Adipose tissue (tissue), 3 donors: ENCODE results near the gene LY6G6F. TPM values are rescaled to one million over a fixed set of nuclear protein-coding genes. Genes with fewer than 3 reads are reported as not detected.

Source experiments
- H3K27ac ChIP-seq: one replicate; pipeline ENCODE4 v1.5.1; 2013; ENCODE audit warnings: low read depth, low read length
- WGBS, 3 donors: extraction: QIAGEN DNeasy Blood & Tissue Kit; methylation state at CpG; one replicate each; pipeline ENCODE4 v1.1.7; 2013; 5-methylcytosine and 5-hydroxymethylcytosine counted together
- polyA plus RNA-seq, 3 donors: library from polyadenylated mRNA; stranded (reverse); fragments of 200-250 nt; gene quantifications; one replicate each; pipeline ENCODE4 v1.2.3, GENCODE V29; 2013
- donor health status: healthy with polysubstance abuse.
- donor health status: Bipolar disorder and iron deficiency.
- donor health status: healthy.

Gene LY6G6F
- polyA plus RNA-seq, 3 donors = 0.45 TPM; not detected in 2

DNA sequence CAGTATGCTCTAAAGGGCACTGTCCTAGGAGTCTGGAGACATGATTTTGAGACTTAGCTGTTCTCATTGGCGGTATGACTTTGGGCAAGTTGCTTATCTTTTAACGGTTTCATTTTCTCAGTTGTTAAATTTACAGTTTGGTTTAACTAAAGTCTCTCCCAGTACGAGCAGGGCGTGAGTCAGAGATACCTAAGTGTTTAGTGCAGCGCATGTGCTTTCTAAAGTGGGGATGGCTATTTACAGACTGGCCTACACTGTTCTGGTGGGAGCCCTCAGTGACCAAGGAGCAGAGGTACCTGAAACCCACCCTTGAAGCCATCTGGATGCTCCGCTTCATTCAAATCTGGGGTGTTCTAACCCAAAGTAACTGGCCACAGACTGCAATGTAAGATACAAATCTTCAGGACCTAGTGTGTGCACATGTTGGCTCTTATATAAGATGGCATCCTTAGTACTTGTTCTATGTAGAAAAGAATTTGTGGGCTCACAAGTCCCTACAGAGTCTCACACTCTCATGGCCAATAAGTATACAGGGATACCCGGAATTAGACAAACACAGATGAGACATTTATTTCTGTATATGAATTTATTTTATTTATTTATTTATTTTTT, 43.9 kb downstream of the LY6G6F start:
- H3K27ac ChIP-seq = no peak overlapping the region
- WGBS, 3 donors = 85 to 95% (median 88%) methylated on average over 7 of the region's 7 CpGs

GRCh38 chr6:31752739-31753319, 46.2 kb downstream of the LY6G6F start:
- no peak overlapping the region for H3K27ac ChIP-seq
- WGBS, 3 donors = 65 to 76% (median 73%) methylated on average over 8 of the region's 8 CpGs

- H3K27ac ChIP-seq = no peak overlapping the region
- 90 to 97% (median 95%) methylated on average over 2 of the region's 2 CpGs for WGBS, 3 donors
Measured at GRCh38 chr6:31758281-31758680, 51.6 kb downstream of the LY6G6F start.

Other genes starting within 250 kb of the LY6G6F start
- 1 to 10 TPM in 1 of 3 donors, under 1 TPM in 2; 0.53 to 3.3 (median 0.95) TPM for gene MICB, start 208.7 kb upstream of the LY6G6F start, polyA plus RNA-seq
- not detected for gene MCCD1, start 177.9 kb upstream of the LY6G6F start, polyA plus RNA-seq
- 100 to 1,000 TPM; 315 to 359 (median 351) TPM for gene DDX39B, start 164.9 kb upstream of the LY6G6F start, polyA plus RNA-seq
- 1 to 10 TPM in 1 of 3 donors, under 1 TPM in 2; 0.48 to 1.8 (median 0.81) TPM for gene ATP6V1G2, start 160.3 kb upstream of the LY6G6F start, polyA plus RNA-seq
- 10 to 100 TPM; 21.5 to 40.3 (median 25.0) TPM for gene NFKBIL1, start 159.3 kb upstream of the LY6G6F start, polyA plus RNA-seq
- gene LTA, start 134.6 kb upstream of the LY6G6F start, polyA plus RNA-seq = under 1 TPM in 2 of 3 donors, not detected in 1; 0.08 to 0.21 TPM
- 1 to 10 TPM in 1 of 3 donors, under 1 TPM in 2; 0.16 to 1.1 (median 0.56) TPM for gene TNF, start 131.3 kb upstream of the LY6G6F start, polyA plus RNA-seq
- gene LTB, start 124.4 kb upstream of the LY6G6F start, polyA plus RNA-seq = 1 to 10 TPM; 1.9 to 6.7 (median 5.3) TPM
- gene LST1, start 120.6 kb upstream of the LY6G6F start, polyA plus RNA-seq = 10 to 100 TPM in 2 of 3 donors, 1 to 10 TPM in 1; 3.1 to 41.1 (median 32.1) TPM
- gene NCR3, start 113.9 kb upstream of the LY6G6F start, polyA plus RNA-seq = under 1 TPM in 2 of 3 donors, not detected in 1; 0.14 to 0.39 TPM
- gene AIF1, start 91.6 kb upstream of the LY6G6F start, polyA plus RNA-seq = 100 to 1,000 TPM in 1 of 3 donors, 10 to 100 TPM in 1, 1 to 10 TPM in 1; 7.9 to 180 (median 63.1) TPM
- gene PRRC2A, start 86.2 kb upstream of the LY6G6F start, polyA plus RNA-seq = 100 to 1,000 TPM in 2 of 3 donors, 10 to 100 TPM in 1; 47.8 to 112 (median 110) TPM
- 100 to 1,000 TPM; 109 to 202 (median 189) TPM for gene BAG6, start 54.2 kb upstream of the LY6G6F start, polyA plus RNA-seq
- gene APOM, start 51.0 kb upstream of the LY6G6F start, polyA plus RNA-seq = 1 to 10 TPM; 2.0 to 6.5 (median 3.6) TPM
- gene C6orf47, start 46.1 kb upstream of the LY6G6F start, polyA plus RNA-seq = 10 to 100 TPM in 2 of 3 donors, 1 to 10 TPM in 1; 8.8 to 17.0 (median 14.1) TPM
- gene GPANK1, start 41.9 kb upstream of the LY6G6F start, polyA plus RNA-seq = 10 to 100 TPM in 2 of 3 donors, 1 to 10 TPM in 1; 9.7 to 16.6 (median 14.0) TPM
- gene CSNK2B, start 40.8 kb upstream of the LY6G6F start, polyA plus RNA-seq = 100 to 1,000 TPM; 103 to 186 (median 172) TPM
- gene LY6G5B, start 36.9 kb upstream of the LY6G6F start, polyA plus RNA-seq = 1 to 10 TPM; 4.2 to 9.8 (median 4.8) TPM
- 1 to 10 TPM; 1.2 to 3.5 (median 2.4) TPM for gene LY6G5C, start 25.8 kb upstream of the LY6G6F start, polyA plus RNA-seq
- gene ABHD16A, start 3.5 kb upstream of the LY6G6F start, polyA plus RNA-seq = 10 to 100 TPM; 28.5 to 39.8 (median 30.5) TPM
- not detected for gene LY6G6D, start 8.5 kb downstream of the LY6G6F start, polyA plus RNA-seq
- gene LY6G6C, start 14.9 kb downstream of the LY6G6F start, polyA plus RNA-seq = under 1 TPM in 1 of 3 donors, not detected in 2; 0.16 TPM
- under 1 TPM in 2 of 3 donors, not detected in 1; 0.06 to 0.22 TPM for gene MPIG6B, start 16.5 kb downstream of the LY6G6F start, polyA plus RNA-seq
- 100 to 1,000 TPM in 2 of 3 donors, 10 to 100 TPM in 1; 21.9 to 213 (median 122) TPM for gene DDAH2, start 22.4 kb downstream of the LY6G6F start, polyA plus RNA-seq
- gene CLIC1, start 29.7 kb downstream of the LY6G6F start, polyA plus RNA-seq = 100 to 1,000 TPM; 140 to 335 (median 301) TPM
- gene MSH5, start 33.1 kb downstream of the LY6G6F start, polyA plus RNA-seq = 1 to 10 TPM; 2.4 to 4.4 (median 3.9) TPM
- gene SAPCD1, start 55.8 kb downstream of the LY6G6F start, polyA plus RNA-seq = 1 to 10 TPM in 1 of 3 donors, under 1 TPM in 1, not detected in 1; 0.51 to 1.4 TPM
- gene VWA7, start 70.5 kb downstream of the LY6G6F start, polyA plus RNA-seq = 1 to 10 TPM in 1 of 3 donors, under 1 TPM in 1, not detected in 1; 0.61 to 2.1 TPM
- gene VARS1, start 88.9 kb downstream of the LY6G6F start, polyA plus RNA-seq = 10 to 100 TPM; 24.2 to 38.6 (median 29.1) TPM
- 10 to 100 TPM; 29.7 to 55.0 (median 38.1) TPM for gene LSM2, start 100.1 kb downstream of the LY6G6F start, polyA plus RNA-seq
- 1 to 10 TPM in 1 of 3 donors, under 1 TPM in 2; 0.59 to 1.0 (median 0.80) TPM for gene HSPA1L, start 108.4 kb downstream of the LY6G6F start, polyA plus RNA-seq
- 100 to 1,000 TPM in 1 of 3 donors, 10 to 100 TPM in 2; 32.5 to 514 (median 76.3) TPM for gene HSPA1A, start 108.7 kb downstream of the LY6G6F start, polyA plus RNA-seq
- gene HSPA1B, start 120.9 kb downstream of the LY6G6F start, polyA plus RNA-seq = 100 to 1,000 TPM in 1 of 3 donors, 10 to 100 TPM in 2; 40.9 to 501 (median 47.1) TPM
- gene NEU1, start 156.0 kb downstream of the LY6G6F start, polyA plus RNA-seq = 10 to 100 TPM; 26.2 to 33.8 (median 31.5) TPM
- 1 to 10 TPM; 1.3 to 8.1 (median 6.2) TPM for gene SLC44A4, start 172.1 kb downstream of the LY6G6F start, polyA plus RNA-seq
- 10 to 100 TPM; 20.1 to 35.8 (median 23.0) TPM for gene EHMT2, start 190.8 kb downstream of the LY6G6F start, polyA plus RNA-seq
- gene ZBTB12, start 195.2 kb downstream of the LY6G6F start, polyA plus RNA-seq = 1 to 10 TPM; 1.7 to 5.2 (median 2.2) TPM
- 10 to 100 TPM in 2 of 3 donors, 1 to 10 TPM in 1; 1.6 to 20.4 (median 18.2) TPM for gene C2, start 220.9 kb downstream of the LY6G6F start, polyA plus RNA-seq
- gene CFB, start 239.2 kb downstream of the LY6G6F start, polyA plus RNA-seq = 100 to 1,000 TPM in 1 of 3 donors, 10 to 100 TPM in 2; 23.8 to 211 (median 49.8) TPM